ENCODE measurements around the gene TMEM154.

Gene TMEM154

DNA sequence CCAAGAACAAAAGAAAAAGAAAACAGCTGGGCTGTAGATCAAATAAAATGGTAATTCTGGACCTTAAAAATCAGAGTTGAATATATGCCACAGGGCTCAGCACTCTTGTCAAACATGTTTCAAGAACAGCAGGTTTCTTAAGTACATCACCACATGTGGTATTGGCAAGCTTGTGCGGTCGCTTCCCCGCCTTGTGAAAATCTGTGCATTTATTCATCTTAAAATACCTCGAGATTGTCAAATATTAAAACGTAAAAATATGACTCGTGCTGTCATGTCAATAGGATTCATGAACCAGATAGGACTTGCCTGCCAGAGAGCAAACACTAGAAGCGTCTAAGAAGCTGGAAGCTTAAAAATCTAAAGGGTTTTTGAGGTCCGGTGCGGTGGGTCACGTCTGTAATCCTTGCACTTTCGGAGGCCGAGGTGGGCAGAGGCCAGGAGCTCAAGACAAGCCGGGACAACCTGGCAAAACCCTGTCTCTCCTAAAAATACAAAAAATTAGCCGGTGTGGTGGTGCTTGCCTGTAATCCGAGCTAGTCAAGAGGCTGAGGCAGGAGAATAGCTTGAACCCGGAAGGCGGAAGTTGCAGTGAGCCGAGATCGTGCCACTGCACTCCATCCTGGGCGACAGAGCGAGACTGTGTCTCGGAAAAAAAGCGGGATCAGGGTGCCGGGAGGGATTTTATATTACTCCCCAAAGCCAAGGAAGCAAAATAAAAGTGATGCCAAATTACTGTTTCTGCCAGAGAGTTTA is 40.2 kb upstream of the TMEM154 start:
- TF ChIP-seq, protein P1, sequence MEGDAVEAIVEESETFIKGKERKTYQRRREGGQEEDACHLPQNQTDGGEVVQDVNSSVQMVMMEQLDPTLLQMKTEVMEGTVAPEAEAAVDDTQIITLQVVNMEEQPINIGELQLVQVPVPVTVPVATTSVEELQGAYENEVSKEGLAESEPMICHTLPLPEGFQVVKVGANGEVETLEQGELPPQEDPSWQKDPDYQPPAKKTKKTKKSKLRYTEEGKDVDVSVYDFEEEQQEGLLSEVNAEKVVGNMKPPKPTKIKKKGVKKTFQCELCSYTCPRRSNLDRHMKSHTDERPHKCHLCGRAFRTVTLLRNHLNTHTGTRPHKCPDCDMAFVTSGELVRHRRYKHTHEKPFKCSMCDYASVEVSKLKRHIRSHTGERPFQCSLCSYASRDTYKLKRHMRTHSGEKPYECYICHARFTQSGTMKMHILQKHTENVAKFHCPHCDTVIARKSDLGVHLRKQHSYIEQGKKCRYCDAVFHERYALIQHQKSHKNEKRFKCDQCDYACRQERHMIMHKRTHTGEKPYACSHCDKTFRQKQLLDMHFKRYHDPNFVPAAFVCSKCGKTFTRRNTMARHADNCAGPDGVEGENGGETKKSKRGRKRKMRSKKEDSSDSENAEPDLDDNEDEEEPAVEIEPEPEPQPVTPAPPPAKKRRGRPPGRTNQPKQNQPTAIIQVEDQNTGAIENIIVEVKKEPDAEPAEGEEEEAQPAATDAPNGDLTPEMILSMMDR (IDR thresholded peaks at IDR 0.05; ENCODE audit: low read depth, low read length): no peak
- no peak overlapping the region for H3K4me3 ChIP-seq (ENCODE audit: low read depth, low read length)

DNA sequence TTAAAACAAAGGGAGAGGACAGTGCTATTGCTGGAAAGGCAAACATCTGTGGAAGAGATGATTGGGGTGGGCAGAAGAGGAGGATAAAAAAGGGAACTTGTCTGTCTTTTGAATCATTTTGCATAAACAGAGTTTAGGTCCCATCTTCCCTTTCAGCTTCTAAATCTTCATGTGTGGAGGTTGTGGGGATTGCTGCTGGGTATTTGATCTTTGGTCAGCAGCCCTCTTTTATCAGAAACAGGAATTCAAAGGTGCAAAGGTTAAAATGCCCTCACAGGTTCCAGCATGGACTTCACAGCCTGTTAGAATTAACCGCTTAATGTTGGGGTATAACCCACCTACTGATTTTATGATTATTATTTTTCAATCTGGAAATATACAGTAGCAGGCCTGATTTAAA is 39.5 kb upstream of the TMEM154 start:
- TF ChIP-seq, protein P1 (IDR thresholded peaks at IDR 0.05; ENCODE audit: low read depth, low read length): no peak
- no peak overlapping the region for H3K4me3 ChIP-seq (ENCODE audit: low read depth, low read length)

- H3K4me3 ChIP-seq (ENCODE audit: low read depth, low read length): no peak overlapping the region
- TF ChIP-seq, protein P1 (IDR thresholded peaks at IDR 0.05; ENCODE audit: low read depth, low read length): no peak
Measured at GRCh38 chr4:152715076-152715475, 35.3 kb upstream of the TMEM154 start.

DNA sequence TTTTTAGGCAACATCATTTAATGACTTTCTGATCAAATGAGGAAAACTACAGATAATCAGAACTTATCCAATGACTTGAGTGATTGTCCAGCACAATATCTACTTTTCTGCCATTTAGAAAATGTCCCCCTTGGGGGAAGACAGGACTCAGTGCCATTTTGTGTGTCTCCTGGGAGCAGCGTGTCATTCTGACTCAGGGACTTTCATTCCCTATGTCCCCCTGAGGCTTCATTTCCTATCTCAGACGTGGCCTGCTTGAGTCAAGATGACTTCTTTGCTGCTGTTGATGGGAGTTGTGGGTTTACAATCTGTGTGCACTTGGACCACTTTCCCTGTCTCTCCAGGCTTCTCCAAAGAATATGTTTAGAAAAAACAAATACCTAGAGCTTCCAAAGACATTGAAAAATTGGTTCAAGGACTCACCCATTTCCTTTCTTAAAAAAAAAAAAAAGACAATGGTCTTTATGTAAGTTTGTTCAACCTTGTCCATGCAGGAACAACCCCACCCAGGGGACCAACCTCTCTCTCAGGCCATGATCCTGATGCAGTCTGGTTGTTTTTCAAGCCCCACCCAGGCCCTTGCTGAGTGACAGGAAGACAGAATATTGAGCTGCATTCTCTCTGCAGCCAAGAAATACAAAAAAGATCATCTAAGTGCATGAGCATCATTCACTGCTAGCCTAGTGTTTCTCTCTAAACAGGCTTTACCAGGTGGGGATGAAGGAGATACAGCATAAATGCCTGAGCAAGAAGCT is 34.3 kb upstream of the TMEM154 start:
- TF ChIP-seq, protein P1 (IDR thresholded peaks at IDR 0.05; ENCODE audit: low read depth, low read length): no peak

GRCh38 chr4:152709675-152710438 is 30.1 kb upstream of the TMEM154 start:
- H3K4me3 ChIP-seq (ENCODE audit: low read depth, low read length): no peak overlapping the region
- TF ChIP-seq, protein P1 (IDR thresholded peaks at IDR 0.05; ENCODE audit: low read depth, low read length): no peak

More for the DNA sequence above, 34.3 kb upstream of the TMEM154 start:
- no peak overlapping the region for H3K4me3 ChIP-seq (ENCODE audit: low read depth, low read length)

GRCh38 chr4:152708796-152709195 is 29.0 kb upstream of the TMEM154 start:
- no peak overlapping the region for H3K4me3 ChIP-seq (ENCODE audit: low read depth, low read length)
- TF ChIP-seq, protein P1 (IDR thresholded peaks at IDR 0.05; ENCODE audit: low read depth, low read length): no peak

All from WI38 (cell line).